ENCODE measurements around the gene DYNLT4.

GRCh38 chr1:44780583-44781121, 26.5 kb downstream of the DYNLT4 start:
- TF ChIP-seq POLR2A (IDR thresholded peaks at IDR 0.05): no peak
- TF ChIP-seq, protein P1, sequence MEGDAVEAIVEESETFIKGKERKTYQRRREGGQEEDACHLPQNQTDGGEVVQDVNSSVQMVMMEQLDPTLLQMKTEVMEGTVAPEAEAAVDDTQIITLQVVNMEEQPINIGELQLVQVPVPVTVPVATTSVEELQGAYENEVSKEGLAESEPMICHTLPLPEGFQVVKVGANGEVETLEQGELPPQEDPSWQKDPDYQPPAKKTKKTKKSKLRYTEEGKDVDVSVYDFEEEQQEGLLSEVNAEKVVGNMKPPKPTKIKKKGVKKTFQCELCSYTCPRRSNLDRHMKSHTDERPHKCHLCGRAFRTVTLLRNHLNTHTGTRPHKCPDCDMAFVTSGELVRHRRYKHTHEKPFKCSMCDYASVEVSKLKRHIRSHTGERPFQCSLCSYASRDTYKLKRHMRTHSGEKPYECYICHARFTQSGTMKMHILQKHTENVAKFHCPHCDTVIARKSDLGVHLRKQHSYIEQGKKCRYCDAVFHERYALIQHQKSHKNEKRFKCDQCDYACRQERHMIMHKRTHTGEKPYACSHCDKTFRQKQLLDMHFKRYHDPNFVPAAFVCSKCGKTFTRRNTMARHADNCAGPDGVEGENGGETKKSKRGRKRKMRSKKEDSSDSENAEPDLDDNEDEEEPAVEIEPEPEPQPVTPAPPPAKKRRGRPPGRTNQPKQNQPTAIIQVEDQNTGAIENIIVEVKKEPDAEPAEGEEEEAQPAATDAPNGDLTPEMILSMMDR (IDR thresholded peaks at IDR 0.05 in 8 of 11, conservative IDR thresholded peaks at IDR 0.05 in 3 of 11): no peak
- TF ChIP-seq POLR2AphosphoS5 (IDR thresholded peaks at IDR 0.05): no peak

Measured in spleen (tissue), 7 donors.